ENCODE measurements around the gene EXD3.

DNA sequence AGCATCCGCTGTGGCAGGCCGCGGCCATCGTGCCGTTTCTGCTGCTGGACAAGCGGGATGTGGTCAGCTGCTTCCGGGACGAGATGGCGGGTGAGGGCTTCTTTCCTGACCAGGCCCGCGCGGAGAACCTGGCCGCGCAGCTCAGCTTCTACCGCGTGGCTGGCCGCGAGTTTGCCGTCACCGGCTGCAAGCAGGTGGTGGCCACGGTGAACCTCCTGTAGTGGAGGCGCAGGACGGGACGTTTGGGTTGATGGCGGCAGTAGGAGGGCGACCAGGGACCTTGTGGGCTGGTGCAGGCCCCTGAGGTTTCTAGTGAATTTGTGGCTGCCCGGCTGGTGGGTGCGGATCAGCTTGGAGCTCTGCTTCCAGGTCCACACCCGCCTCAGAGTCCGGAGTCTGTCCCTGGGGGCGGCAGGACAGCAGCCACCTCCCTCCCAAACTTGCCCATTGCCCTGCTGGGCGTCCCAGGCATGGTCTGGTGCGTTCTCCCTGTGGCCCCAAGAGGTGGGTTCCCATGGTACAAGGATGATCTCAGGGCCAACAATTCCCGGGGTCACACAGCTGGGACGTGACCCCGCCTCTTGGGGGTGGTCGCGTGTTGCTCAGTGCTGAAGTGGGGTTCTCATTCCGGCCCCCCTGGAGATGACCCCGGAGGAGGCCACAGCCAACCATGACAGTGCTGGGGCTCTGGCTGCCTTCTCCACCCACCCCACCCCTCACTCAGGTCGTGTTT, 143.1 kb downstream of the EXD3 start:
- TF ChIP-seq POLR2A (IDR thresholded peaks at IDR 0.05; ENCODE audit: insufficient read depth in 1 of 2, low read depth in 2 of 2, low read length in 2 of 2) (no peak), MEIS1 (CRISPR knock-in tag; IDR thresholded peaks at IDR 0.05; ENCODE audit: borderline replicate concordance) (no peak), PHF21A (CRISPR knock-in tag; IDR thresholded peaks at IDR 0.05) (no peak), MTF2 (CRISPR knock-in tag; IDR thresholded peaks at IDR 0.05; ENCODE audit: borderline replicate concordance) (no peak), MEF2D (CRISPR knock-in tag; IDR thresholded peaks at IDR 0.05) (no peak)
- TF ChIP-seq, protein P1, sequence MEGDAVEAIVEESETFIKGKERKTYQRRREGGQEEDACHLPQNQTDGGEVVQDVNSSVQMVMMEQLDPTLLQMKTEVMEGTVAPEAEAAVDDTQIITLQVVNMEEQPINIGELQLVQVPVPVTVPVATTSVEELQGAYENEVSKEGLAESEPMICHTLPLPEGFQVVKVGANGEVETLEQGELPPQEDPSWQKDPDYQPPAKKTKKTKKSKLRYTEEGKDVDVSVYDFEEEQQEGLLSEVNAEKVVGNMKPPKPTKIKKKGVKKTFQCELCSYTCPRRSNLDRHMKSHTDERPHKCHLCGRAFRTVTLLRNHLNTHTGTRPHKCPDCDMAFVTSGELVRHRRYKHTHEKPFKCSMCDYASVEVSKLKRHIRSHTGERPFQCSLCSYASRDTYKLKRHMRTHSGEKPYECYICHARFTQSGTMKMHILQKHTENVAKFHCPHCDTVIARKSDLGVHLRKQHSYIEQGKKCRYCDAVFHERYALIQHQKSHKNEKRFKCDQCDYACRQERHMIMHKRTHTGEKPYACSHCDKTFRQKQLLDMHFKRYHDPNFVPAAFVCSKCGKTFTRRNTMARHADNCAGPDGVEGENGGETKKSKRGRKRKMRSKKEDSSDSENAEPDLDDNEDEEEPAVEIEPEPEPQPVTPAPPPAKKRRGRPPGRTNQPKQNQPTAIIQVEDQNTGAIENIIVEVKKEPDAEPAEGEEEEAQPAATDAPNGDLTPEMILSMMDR (CRISPR knock-in tag; IDR thresholded peaks at IDR 0.05): no peak
